Ovary (tissue), 3 donors: Measurements from ENCODE around the gene SLMAP.

Experiments used
- CTCF ChIP-seq, 3 donors: fragments of 450-650 bp in 2 of 3; fragments of 200-600 bp in 1 of 3; IDR thresholded peaks; one replicate each; pipeline versions ENCODE4 v1.5.1 to v1.8.0; 2016 to 2022; ENCODE audit warnings: antibody characterized with exemption in 3 of 3, mild to moderate bottlenecking in 1 of 3
- EP300 ChIP-seq: sonication (generic); formaldehyde crosslinking; IDR thresholded peaks from one replicate; pipeline ENCODE4 v1.6.1; 2017; ENCODE audit warnings: antibody characterized with exemption
- POLR2A ChIP-seq: fragments of 450-650 bp; IDR thresholded peaks from one replicate; pipeline ENCODE4 v1.6.1; 2017; ENCODE audit warnings: antibody characterized with exemption, mild to moderate bottlenecking, moderate library complexity
- donor health status: DM: no; HTN: no; CAD: no.

GRCh38 chr3:57863380-57863779, 107.3 kb downstream of the SLMAP start:
- TF ChIP-seq EP300 (no peak), CTCF (IDR thresholded peaks at IDR 0.05) (no peak), POLR2A (no peak)
